Endothelial cell of umbilical vein (primary cell): ENCODE results near the gene RBMS3. TPM values are rescaled to one million over a fixed set of nuclear protein-coding genes. Genes with fewer than 3 reads are reported as not detected.

Source experiments
- BruUV-seq: library from RNA; stranded (reverse); fragments of 400-500 nt; replicated peaks from 2 replicates; lab custom pipeline; 2021; lab: Mats Ljungman, UMichigan
- CTCF ChIA-PET: fragments of 300-600, 350-600 bp; sonication (Branson Sonifier 250); formaldehyde crosslinking; loops from one replicate; lab custom pipeline; 2021; ENCODE audit warnings: antibody characterized with exemption, inconsistent platforms; lab: Charles Lee
- POLR2A ChIA-PET: fragments of 300-600, 350-600 bp; sonication (Branson Sonifier 250); formaldehyde crosslinking; loops from one replicate; lab custom pipeline; 2021; ENCODE audit warnings: antibody characterized with exemption, inconsistent platforms; lab: Charles Lee
- DNase-seq: peaks from one replicate; pipeline ENCODE4 v3.0.0-alpha.2; 2011; ENCODE audit warnings: low read depth, low spot score
- FAIRE-seq: peaks from 2 replicates; lab custom pipeline; 2011; peaks lifted over from hg19 to GRCh38; lab: Jason Lieb, UNC
- H2AFZ ChIP-seq: 2 replicates; pipeline ENCODE4 v1.6.0; 2012; ENCODE audit warnings: low read depth, low read length, control low read depth, inconsistent platforms
- H3K27ac ChIP-seq: 2 replicates; pipeline ENCODE4 v1.5.1; 2011; ENCODE audit warnings: low read depth, mild to moderate bottlenecking, control low read depth, low read length, moderate library complexity; ENCODE audit not compliant: insufficient read depth
- H3K27me3 ChIP-seq, 2 experiments: 2 replicates each; pipeline versions ENCODE4 v1.6.0 to v1.6.1; 2011; ENCODE audit warnings: low read length in 2 of 2, mixed read lengths in 1 of 2; ENCODE audit not compliant: control insufficient read depth in 2 of 2, insufficient read depth in 2 of 2
- H3K36me3 ChIP-seq, 2 experiments: 2 replicates in 1 of 2; 3 replicates in 1 of 2; pipeline ENCODE4 v1.5.1; 2011; ENCODE audit warnings: low read length in 2 of 2, mild to moderate bottlenecking in 1 of 2, moderate library complexity in 1 of 2; ENCODE audit not compliant: control insufficient read depth in 2 of 2, insufficient read depth in 2 of 2; ENCODE audit errors: extremely low read depth in 1 of 2
- H3K4me1 ChIP-seq: 3 replicates; pipeline ENCODE4 v1.5.1; 2011; ENCODE audit warnings: mild to moderate bottlenecking, low read length; ENCODE audit not compliant: control insufficient read depth, insufficient read depth; ENCODE audit errors: extremely low read depth
- H3K4me2 ChIP-seq: 2 replicates; pipeline ENCODE4 v1.6.1; 2011; ENCODE audit warnings: low read length, control low read depth, mixed read lengths; ENCODE audit not compliant: insufficient read depth
- H3K4me3 ChIP-seq, 3 experiments: fragments of 200-600 bp in 1 of 3; sonication (generic), shearing (Covaris generic) in 1 of 3; replicated peaks in 1 of 3; 2 replicates each; pipeline ENCODE4 v1.5.1; 2011 to 2016; ENCODE audit warnings: control low read depth in 3 of 3, low read length in 3 of 3, mild to moderate bottlenecking in 2 of 3, inconsistent platforms in 1 of 3, low read depth in 1 of 3, moderate library complexity in 1 of 3; ENCODE audit not compliant: insufficient read depth in 1 of 3
- H3K79me2 ChIP-seq: 2 replicates; pipeline ENCODE4 v1.6.0; 2012; ENCODE audit warnings: low read length, inconsistent platforms; ENCODE audit not compliant: control insufficient read depth, insufficient read depth
- H3K9ac ChIP-seq: replicated peaks from 2 replicates; pipeline ENCODE3; 2011; ENCODE audit warnings: low read length, control low read depth; ENCODE audit not compliant: insufficient read depth; ENCODE audit errors: extremely low read depth
- H3K9me1 ChIP-seq: replicated peaks from 3 replicates; pipeline ENCODE4 v1.6.0; 2011; ENCODE audit warnings: mild to moderate bottlenecking, low read length; ENCODE audit not compliant: control insufficient read depth, insufficient read depth; ENCODE audit errors: extremely low read depth
- H3K9me3 ChIP-seq: replicated peaks from 2 replicates; pipeline ENCODE4 v1.5.1; 2012; ENCODE audit warnings: low read length, inconsistent platforms; ENCODE audit not compliant: control insufficient read depth, insufficient read depth
- H4K20me1 ChIP-seq: replicated peaks from 2 replicates; pipeline ENCODE3; 2011; ENCODE audit warnings: mild to moderate bottlenecking, low read length; ENCODE audit not compliant: control insufficient read depth, insufficient read depth; ENCODE audit errors: extremely low read depth
- EZH2 ChIP-seq: IDR thresholded peaks from 2 replicates; pipeline ENCODE4 v1.6.1; 2012; ENCODE audit warnings: borderline replicate concordance, low read depth, mild to moderate bottlenecking, moderate library complexity, low read length, inconsistent platforms; ENCODE audit not compliant: severe bottlenecking
- FOS ChIP-seq: IDR thresholded peaks from 2 replicates; pipeline ENCODE4 v1.6.1; 2011; ENCODE audit warnings: mild to moderate bottlenecking, low read length, moderate library complexity, borderline replicate concordance; ENCODE audit not compliant: insufficient read depth
- GATA2 ChIP-seq: IDR thresholded peaks from 2 replicates; pipeline ENCODE4 v1.7.0; 2011; ENCODE audit warnings: low read depth, mild to moderate bottlenecking, moderate library complexity, mixed read lengths, low read length; ENCODE audit not compliant: insufficient read length, insufficient read depth
- JUN ChIP-seq: IDR thresholded peaks from 2 replicates; pipeline ENCODE4 v1.6.1; 2011; ENCODE audit warnings: borderline replicate concordance, low read depth; ENCODE audit not compliant: insufficient read length, insufficient read depth
- MYC ChIP-seq: IDR thresholded peaks from one replicate; pipeline ENCODE4 v1.6.1; 2011; ENCODE audit warnings: mild to moderate bottlenecking, low read depth, low read length
- POLR2A ChIP-seq: IDR thresholded peaks from 2 replicates; pipeline ENCODE4 v1.6.1; 2012; ENCODE audit warnings: low read depth, mild to moderate bottlenecking, control low read depth, low read length
- POLR2AphosphoS5 ChIP-seq: IDR thresholded peaks from 2 replicates; pipeline ENCODE4 v1.6.1; 2012; ENCODE audit warnings: low read depth, mild to moderate bottlenecking, control low read depth, low read length, moderate library complexity; ENCODE audit not compliant: insufficient read depth
- dilution Hi-C: fragments of 300-500 bp; cut with MboI; formaldehyde crosslinking; loops from one replicate; pipeline ENCODE4 v1.15.0; 2019; ENCODE audit warnings: low sequenced_read_pairs; ENCODE audit not compliant: extremely low pct_ligation_motif_present
- intact Hi-C: fragments of 100-400 bp; cut with micrococcal nuclease; formaldehyde crosslinking; loops from one replicate; pipeline ENCODE4 v1.10.0; 2022
- polyA plus RNA-seq, 4 experiments: library from polyadenylated mRNA; depleted of rRNA in 3 of 4; stranded (reverse) in 3 of 4; unstranded in 1 of 4; fragments of >200 nt; gene quantifications; 2 replicates each; pipeline versions ENCODE4 v1.2.1 to v1.2.3, GENCODE V29; 2011 to 2012; ENCODE audit warnings: missing spikeins in 1 of 4
- total RNA-seq: library from RNA; stranded (reverse); gene quantifications from 2 replicates; pipeline ENCODE4 v1.2.3, GENCODE V29; 2021
- TF ChIP-seq, protein P1 (sequence below), 2 donors: IDR thresholded peaks; 1 replicate in 1 of 2; 2 replicates in 1 of 2; pipeline ENCODE4 v1.5.1; 2011; ENCODE audit warnings: low read length in 2 of 2, mild to moderate bottlenecking in 2 of 2, moderate library complexity in 2 of 2, control low read depth in 1 of 2, inconsistent platforms in 1 of 2, low read depth in 1 of 2; ENCODE audit not compliant: insufficient read depth in 1 of 2; ENCODE audit errors: extremely low read depth in 1 of 2
- TF ChIP-seq, protein P2 (sequence below): IDR thresholded peaks from 2 replicates; pipeline ENCODE4 v1.6.1; 2011; ENCODE audit not compliant: insufficient read depth, insufficient read length

RBMS3 gene
- total and polyA plus RNA-seq, 2 donors (not counting 3 experiments of a cell fraction or from before 2014, with no cell fraction given): 13.6 to 42.3 TPM

DNA sequence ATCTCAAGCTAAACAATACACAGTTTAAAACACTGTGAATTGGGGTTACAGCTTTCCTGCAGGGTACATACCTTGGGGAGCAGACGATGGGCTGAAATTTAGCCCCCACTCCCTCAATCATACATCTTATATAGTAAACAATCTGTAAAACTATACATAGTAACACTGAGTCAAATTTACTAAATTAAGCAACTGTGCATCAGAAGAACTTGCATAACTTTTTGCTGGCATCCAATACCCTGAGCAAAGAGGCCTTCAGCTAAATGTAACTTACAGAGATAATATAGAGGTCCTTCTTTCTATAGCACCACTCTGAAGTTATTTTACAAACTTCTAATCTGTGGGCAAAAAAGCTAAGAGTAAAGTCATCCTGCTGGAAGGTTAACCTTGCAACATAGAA is 721.9 kb downstream of the RBMS3 start:
- dilution Hi-C loops: no loop called here
- Histone ChIP-seq H2AFZ (no peak overlapping the region), H3K36me3 (no peaks in the 10 kb centered on the region), H3K27ac (no peak overlapping the region), H3K4me2 (no peak overlapping the region), H3K4me1 (peaks cover 6% of the 10 kb centered on the region), H3K9me3 (no peaks in the 10 kb centered on the region), H3K27me3 (no peaks in the 10 kb centered on the region), H3K4me3 (no peak overlapping the region), H3K79me2 (no peaks in the 10 kb centered on the region), H3K9me1 (no peaks in the 10 kb centered on the region), H4K20me1 (no peaks in the 10 kb centered on the region), H3K9ac (no peak overlapping the region)
- BruUV-seq: no TSS peak
- CTCF ChIA-PET: interaction anchor here (1.0 to 3.6 kb wide), 4 partner anchors 10 to 749 kb away, joined by 3 to 30 read pairs (median 4); no protein-coding TSS in a partner anchor
- POLR2A ChIA-PET: no interaction called here
- FAIRE-seq: no peak
- intact Hi-C loops: no loop called here
- TF ChIP-seq POLR2AphosphoS5 (no peak), JUN (no peak), GATA2 (no peak), EZH2 (no peak), POLR2A (no peak), FOS (no peak), MYC (no peak)
- TF ChIP-seq, protein P1, sequence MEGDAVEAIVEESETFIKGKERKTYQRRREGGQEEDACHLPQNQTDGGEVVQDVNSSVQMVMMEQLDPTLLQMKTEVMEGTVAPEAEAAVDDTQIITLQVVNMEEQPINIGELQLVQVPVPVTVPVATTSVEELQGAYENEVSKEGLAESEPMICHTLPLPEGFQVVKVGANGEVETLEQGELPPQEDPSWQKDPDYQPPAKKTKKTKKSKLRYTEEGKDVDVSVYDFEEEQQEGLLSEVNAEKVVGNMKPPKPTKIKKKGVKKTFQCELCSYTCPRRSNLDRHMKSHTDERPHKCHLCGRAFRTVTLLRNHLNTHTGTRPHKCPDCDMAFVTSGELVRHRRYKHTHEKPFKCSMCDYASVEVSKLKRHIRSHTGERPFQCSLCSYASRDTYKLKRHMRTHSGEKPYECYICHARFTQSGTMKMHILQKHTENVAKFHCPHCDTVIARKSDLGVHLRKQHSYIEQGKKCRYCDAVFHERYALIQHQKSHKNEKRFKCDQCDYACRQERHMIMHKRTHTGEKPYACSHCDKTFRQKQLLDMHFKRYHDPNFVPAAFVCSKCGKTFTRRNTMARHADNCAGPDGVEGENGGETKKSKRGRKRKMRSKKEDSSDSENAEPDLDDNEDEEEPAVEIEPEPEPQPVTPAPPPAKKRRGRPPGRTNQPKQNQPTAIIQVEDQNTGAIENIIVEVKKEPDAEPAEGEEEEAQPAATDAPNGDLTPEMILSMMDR (IDR thresholded peaks at IDR 0.05; ENCODE audit: extremely low read depth in 1 of 2, insufficient read depth in 1 of 2, low read depth in 1 of 2, low read length in 2 of 2): no peak
- TF ChIP-seq, protein P2, sequence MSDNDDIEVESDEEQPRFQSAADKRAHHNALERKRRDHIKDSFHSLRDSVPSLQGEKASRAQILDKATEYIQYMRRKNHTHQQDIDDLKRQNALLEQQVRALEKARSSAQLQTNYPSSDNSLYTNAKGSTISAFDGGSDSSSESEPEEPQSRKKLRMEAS: no peak
- DNase-seq: no peak
